ENCODE results near the gene DNAJB13. TPM values are rescaled to one million over a fixed set of nuclear protein-coding genes. Genes with fewer than 3 reads are reported as not detected.

Gene DNAJB13
- total RNA-seq, 1 donor from 2014 or later: under 0.01 TPM

DNA sequence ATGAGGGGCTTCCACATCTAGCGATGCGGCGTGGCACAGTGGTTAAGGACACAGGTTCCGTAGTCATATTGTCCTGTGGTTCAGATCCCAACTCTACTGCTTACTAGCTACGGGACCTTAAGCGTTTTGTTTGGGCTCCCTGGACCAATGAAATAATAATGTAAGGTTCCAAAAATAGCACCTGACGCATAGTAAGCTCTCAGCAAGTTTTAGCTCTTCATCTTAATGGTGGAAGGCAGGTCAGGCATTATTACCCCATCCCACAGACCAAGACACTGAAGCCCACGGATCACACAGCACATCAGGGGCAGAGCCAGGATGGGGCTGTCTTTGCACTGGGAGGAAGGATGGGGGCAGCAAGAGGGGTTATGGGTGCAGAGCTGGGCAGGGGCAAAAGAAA is 13.0 kb downstream of the DNAJB13 start:
- no peaks in the 10 kb centered on the region for H3K36me3 ChIP-seq (ENCODE audit: control insufficient read depth, insufficient read depth, low read length)
- no peak overlapping the region for H3K4me3 ChIP-seq (ENCODE audit: low read depth, low read length)
- H3K27me3 ChIP-seq (ENCODE audit: control insufficient read depth, insufficient read depth, low read length): no peaks in the 10 kb centered on the region
- TF ChIP-seq, protein P1, sequence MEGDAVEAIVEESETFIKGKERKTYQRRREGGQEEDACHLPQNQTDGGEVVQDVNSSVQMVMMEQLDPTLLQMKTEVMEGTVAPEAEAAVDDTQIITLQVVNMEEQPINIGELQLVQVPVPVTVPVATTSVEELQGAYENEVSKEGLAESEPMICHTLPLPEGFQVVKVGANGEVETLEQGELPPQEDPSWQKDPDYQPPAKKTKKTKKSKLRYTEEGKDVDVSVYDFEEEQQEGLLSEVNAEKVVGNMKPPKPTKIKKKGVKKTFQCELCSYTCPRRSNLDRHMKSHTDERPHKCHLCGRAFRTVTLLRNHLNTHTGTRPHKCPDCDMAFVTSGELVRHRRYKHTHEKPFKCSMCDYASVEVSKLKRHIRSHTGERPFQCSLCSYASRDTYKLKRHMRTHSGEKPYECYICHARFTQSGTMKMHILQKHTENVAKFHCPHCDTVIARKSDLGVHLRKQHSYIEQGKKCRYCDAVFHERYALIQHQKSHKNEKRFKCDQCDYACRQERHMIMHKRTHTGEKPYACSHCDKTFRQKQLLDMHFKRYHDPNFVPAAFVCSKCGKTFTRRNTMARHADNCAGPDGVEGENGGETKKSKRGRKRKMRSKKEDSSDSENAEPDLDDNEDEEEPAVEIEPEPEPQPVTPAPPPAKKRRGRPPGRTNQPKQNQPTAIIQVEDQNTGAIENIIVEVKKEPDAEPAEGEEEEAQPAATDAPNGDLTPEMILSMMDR (IDR thresholded peaks at IDR 0.05; ENCODE audit: insufficient read depth, low read length, severe bottlenecking): no peak
- FAIRE-seq (no peak), DNase-seq (ENCODE audit: low read depth) (no peak)

DNA sequence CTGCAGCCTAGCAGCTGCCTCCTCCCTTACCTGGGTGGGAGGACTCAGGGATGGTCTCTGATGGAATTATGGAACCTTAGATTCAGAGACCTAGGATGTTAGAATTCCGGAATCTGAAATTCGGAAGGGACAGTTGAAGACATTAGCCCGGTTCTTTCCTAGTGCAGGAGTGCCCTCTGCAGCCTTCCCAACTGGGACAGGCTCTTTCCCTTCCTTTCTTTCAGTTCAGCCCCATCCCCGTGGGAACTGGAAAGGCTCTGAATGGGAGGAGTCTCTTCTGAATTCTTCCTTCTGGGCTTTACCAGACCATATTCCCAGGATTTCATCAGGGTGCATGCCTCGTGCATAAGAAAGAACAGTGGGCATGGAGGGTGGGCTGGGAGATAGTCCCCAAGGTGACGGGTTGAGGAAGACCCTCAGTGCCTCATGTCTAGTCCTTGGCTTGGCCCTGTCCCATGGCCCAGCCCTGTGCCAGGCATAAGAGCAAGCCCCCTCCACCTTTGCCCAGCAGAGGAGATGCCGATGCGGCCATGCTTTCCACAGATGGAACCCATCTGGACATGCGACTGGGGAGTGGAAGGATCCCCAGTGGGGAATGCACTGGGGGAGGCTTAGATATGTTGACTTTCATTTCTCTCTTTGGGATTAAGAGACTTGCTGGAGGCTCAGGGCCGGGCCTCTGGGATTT is 14.4 kb downstream of the DNAJB13 start:
- Histone ChIP-seq H3K27me3 (ENCODE audit: control insufficient read depth, insufficient read depth, low read length) (no peaks in the 10 kb centered on the region), H3K36me3 (ENCODE audit: control insufficient read depth, insufficient read depth, low read length) (no peaks in the 10 kb centered on the region), H3K4me3 (ENCODE audit: low read depth, low read length) (no peak overlapping the region)
- no peak for DNase-seq (ENCODE audit: low read depth)
- TF ChIP-seq, protein P1 (IDR thresholded peaks at IDR 0.05; ENCODE audit: insufficient read depth, low read length, severe bottlenecking): no peak
- FAIRE-seq: no peak

DNA sequence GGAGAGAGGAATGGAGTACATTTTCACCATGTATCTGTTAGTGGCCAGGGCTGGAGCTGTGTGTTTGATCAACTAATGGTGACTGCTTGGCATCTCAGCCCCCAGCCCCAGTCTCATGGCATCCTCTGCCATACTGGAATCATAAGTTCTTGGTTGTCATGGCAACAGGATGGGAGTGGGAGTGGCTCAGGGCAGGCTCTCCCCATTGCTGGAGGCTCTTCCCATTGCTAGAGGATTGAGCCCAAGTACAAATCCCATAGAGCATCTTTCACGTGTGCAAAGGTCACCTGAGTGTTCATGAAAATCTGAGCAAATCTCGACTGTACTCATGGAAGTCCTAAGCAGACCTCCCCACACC is 14.9 kb downstream of the DNAJB13 start:
- FAIRE-seq (no peak), DNase-seq (ENCODE audit: low read depth) (no peak)
- H3K4me3 ChIP-seq (ENCODE audit: low read depth, low read length): no peak overlapping the region
- H3K27me3 ChIP-seq (ENCODE audit: control insufficient read depth, insufficient read depth, low read length): no peaks in the 10 kb centered on the region
- H3K36me3 ChIP-seq (ENCODE audit: control insufficient read depth, insufficient read depth, low read length): no peaks in the 10 kb centered on the region
- TF ChIP-seq, protein P1 (IDR thresholded peaks at IDR 0.05; ENCODE audit: insufficient read depth, low read length, severe bottlenecking): no peak

DNA sequence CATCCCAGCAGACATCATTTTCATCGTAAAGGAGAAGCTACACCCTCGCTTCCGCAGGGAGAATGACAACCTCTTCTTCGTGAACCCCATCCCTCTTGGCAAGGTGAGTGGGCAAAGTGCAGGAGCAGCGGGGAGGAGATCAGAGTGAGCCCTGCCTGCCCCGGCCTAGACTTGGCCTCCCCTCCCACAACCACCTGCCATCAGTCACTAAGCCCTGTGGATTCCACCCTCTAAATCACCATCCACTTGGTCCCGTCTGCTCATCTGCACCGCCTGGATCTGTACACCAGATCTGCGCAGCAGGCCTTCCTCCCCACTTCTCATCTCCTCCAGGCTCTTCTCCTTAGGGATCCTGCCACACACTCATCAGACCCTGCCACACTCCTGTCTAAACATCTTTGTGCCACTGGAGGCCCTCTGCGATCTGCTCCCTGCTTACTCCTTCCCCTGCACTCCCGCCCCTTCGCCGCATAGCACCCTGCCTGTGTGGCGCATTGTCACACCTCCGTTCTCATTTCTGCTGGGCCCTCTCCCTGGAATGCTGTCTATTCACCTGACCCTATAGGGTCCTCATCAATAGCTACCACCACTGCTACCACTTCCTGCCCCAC is 17.6 kb downstream of the DNAJB13 start:
- Histone ChIP-seq H3K27me3 (ENCODE audit: control insufficient read depth, insufficient read depth, low read length) (no peaks in the 10 kb centered on the region), H3K36me3 (ENCODE audit: control insufficient read depth, insufficient read depth, low read length) (no peaks in the 10 kb centered on the region), H3K4me3 (ENCODE audit: low read depth, low read length) (no peak overlapping the region)
- FAIRE-seq (no peak), DNase-seq (ENCODE audit: low read depth) (no peak)
- TF ChIP-seq, protein P1 (IDR thresholded peaks at IDR 0.05; ENCODE audit: insufficient read depth, low read length, severe bottlenecking): no peak

DNA sequence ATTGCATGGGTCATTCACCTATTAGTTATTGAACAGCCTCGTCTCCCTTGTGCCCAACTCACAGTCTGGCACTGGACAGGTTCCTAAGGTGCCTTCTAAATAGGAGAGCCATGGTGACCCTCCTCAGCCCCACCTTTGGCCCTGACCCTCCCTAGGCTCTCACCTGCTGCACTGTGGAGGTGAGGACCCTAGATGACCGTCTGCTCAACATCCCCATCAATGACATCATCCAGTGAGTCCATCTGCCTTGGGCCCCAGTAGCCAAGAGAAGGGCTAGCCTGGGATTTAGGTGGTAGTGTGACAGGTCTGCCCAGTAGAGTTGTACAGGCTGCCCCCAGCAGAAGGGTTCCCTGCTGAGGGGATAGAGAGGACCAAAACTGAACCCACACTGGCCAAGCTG is 18.3 kb downstream of the DNAJB13 start:
- H3K36me3 ChIP-seq (ENCODE audit: control insufficient read depth, insufficient read depth, low read length): no peaks in the 10 kb centered on the region
- DNase-seq (ENCODE audit: low read depth) (no peak), FAIRE-seq (no peak)
- TF ChIP-seq, protein P1 (IDR thresholded peaks at IDR 0.05; ENCODE audit: insufficient read depth, low read length, severe bottlenecking): no peak
- no peaks in the 10 kb centered on the region for H3K27me3 ChIP-seq (ENCODE audit: control insufficient read depth, insufficient read depth, low read length)
- H3K4me3 ChIP-seq (ENCODE audit: low read depth, low read length): no peak overlapping the region

Data from bronchial epithelial cell (primary cell).